Sigmoid colon (tissue), 7 donors: ENCODE results near the gene CRACR2B. TPM values are rescaled to one million over a fixed set of nuclear protein-coding genes. Genes with fewer than 3 reads are reported as not detected.

Source experiments
- DNase-seq: peaks from one replicate; pipeline ENCODE4 v3.0.0-alpha.2; 2019
- H3K27ac ChIP-seq, 4 donors: fragments of 200-600 bp; sonication (generic); one replicate each; pipeline ENCODE4 v1.5.1; 2016 to 2019; ENCODE audit warnings: mild to moderate bottlenecking in 1 of 4
- H3K27me3 ChIP-seq, 3 donors: fragments of 200-600 bp; sonication (generic); one replicate each; pipeline ENCODE4 v1.5.1; 2019; ENCODE audit warnings: mild to moderate bottlenecking in 1 of 3
- H3K36me3 ChIP-seq, 4 donors: fragments of 200-600 bp; sonication (generic); one replicate each; pipeline ENCODE4 v1.5.1; 2016 to 2019
- H3K4me1 ChIP-seq, 4 donors: fragments of 200-600 bp; sonication (generic); one replicate each; pipeline ENCODE4 v1.5.1; 2017 to 2019
- H3K4me3 ChIP-seq, 4 donors: fragments of 200-600 bp; sonication (generic); one replicate each; pipeline ENCODE4 v1.5.1; 2017 to 2019; ENCODE audit warnings: mild to moderate bottlenecking in 2 of 4, moderate library complexity in 1 of 4
- H3K9me3 ChIP-seq, 4 donors: fragments of 200-600 bp in 3 of 4; sonication (generic) in 3 of 4; one replicate each; pipeline versions ENCODE4 v1.5.1 to v1.6.1; 2013 to 2019
- CTCF ChIP-seq, 4 experiments: fragments of 450-650 bp in 3 of 4; fragments of 200-600 bp in 1 of 4; IDR thresholded peaks; one replicate each; pipeline ENCODE4 v1.5.1; 2016 to 2019; ENCODE audit warnings: antibody characterized with exemption in 4 of 4, mild to moderate bottlenecking in 3 of 4, moderate library complexity in 2 of 4
- EP300 ChIP-seq, 4 donors: sonication (generic); formaldehyde crosslinking; IDR thresholded peaks; one replicate each; pipeline ENCODE4 v1.6.1; 2017; ENCODE audit warnings: antibody characterized with exemption in 4 of 4
- POLR2A ChIP-seq, 2 donors: fragments of 450-650 bp; IDR thresholded peaks; one replicate each; pipeline ENCODE4 v1.6.1; 2016; ENCODE audit warnings: antibody characterized with exemption in 2 of 2, mild to moderate bottlenecking in 2 of 2, moderate library complexity in 2 of 2
- POLR2AphosphoS5 ChIP-seq, 4 donors: sonication (generic); formaldehyde crosslinking; IDR thresholded peaks; one replicate each; pipeline ENCODE4 v1.6.1; 2017; ENCODE audit warnings: antibody characterized with exemption in 4 of 4
- WGBS, 2 donors: extraction: QIAGEN DNeasy Blood & Tissue Kit; methylation state at CpG; one replicate each; pipeline ENCODE4 v1.1.7; 2013; 5-methylcytosine and 5-hydroxymethylcytosine counted together
- intact Hi-C: fragments of 100-400 bp; cut with DNase I; formaldehyde crosslinking; loops from one replicate; pipeline ENCODE4 v1.15.1; 2023
- polyA plus RNA-seq, 3 donors: library from polyadenylated mRNA; stranded (reverse); fragments of 200-250 nt; gene quantifications; one replicate each; pipeline ENCODE4 v1.2.3, GENCODE V29; 2013
- total RNA-seq, 4 donors: library from RNA; depleted of rRNA; stranded (reverse); fragments of >200 nt; gene quantifications; one replicate each; pipeline ENCODE4 v1.1.0, GENCODE V29; 2016
- donor health status: healthy with polysubstance abuse.
- donor health status: Bipolar disorder and iron deficiency.
- donor health status: healthy.

Gene CRACR2B
- total and polyA plus RNA-seq, 7 donors = 1.5 to 149 (median 9.5) TPM

- Histone ChIP-seq H3K36me3 (peaks cover 0 to 8% (median 2%) of the 10 kb centered on the region in 4 donors), H3K27ac (no peak overlapping the region), H3K4me1 (peaks cover 0 to 15% (median 6%) of the 10 kb centered on the region in 4 donors), H3K27me3 (peaks cover 18 to 46% (median 22%) of the 10 kb centered on the region in 3 donors), H3K9me3 (no peaks in the 10 kb centered on the region), H3K4me3 (no peak overlapping the region)
- no peak for TF ChIP-seq EP300 (IDR thresholded peaks at IDR 0.05)
- no peak for TF ChIP-seq CTCF (IDR thresholded peaks at IDR 0.05)
- TF ChIP-seq POLR2A (IDR thresholded peaks at IDR 0.05) = no peak
- no peak for TF ChIP-seq POLR2AphosphoS5 (IDR thresholded peaks at IDR 0.05)
- intact Hi-C loops = no loop called here
- WGBS, 2 donors = 37 to 57% methylated on average over 28 of the region's 28 CpGs
- DNase-seq = no peak
Observed at GRCh38 chr11:788009-788640, 39.6 kb upstream of the CRACR2B start.

- peaks cover 18 to 46% (median 22%) of the 10 kb centered on the region in 3 donors for H3K27me3 ChIP-seq
- H3K4me1 ChIP-seq = peaks cover 0 to 8% (median 3%) of the 10 kb centered on the region in 4 donors
- no peak for DNase-seq
- H3K36me3 ChIP-seq = peaks cover 0 to 12% (median 2%) of the 10 kb centered on the region in 4 donors
- H3K9me3 ChIP-seq = no peaks in the 10 kb centered on the region
- intact Hi-C loops = no loop called here
- TF ChIP-seq POLR2AphosphoS5 (IDR thresholded peaks at IDR 0.05) = no peak
- no peak for TF ChIP-seq POLR2A (IDR thresholded peaks at IDR 0.05)
- no peak for TF ChIP-seq EP300 (IDR thresholded peaks at IDR 0.05)
- no peak for TF ChIP-seq CTCF (IDR thresholded peaks at IDR 0.05)
- H3K27ac ChIP-seq = no peak overlapping the region
- WGBS, 2 donors = 21 to 37% methylated on average over 31 of the region's 31 CpGs
- no peak overlapping the region for H3K4me3 ChIP-seq
Observed at GRCh38 chr11:788953-789940, 38.5 kb upstream of the CRACR2B start.

GRCh38 chr11:789943-790342, 37.8 kb upstream of the CRACR2B start, which contains the start of gene CEND1:
CEND1 (minus strand) TSS chr11:790090; CDS start chr11:788576, 1,514 bp downstream.
- Histone ChIP-seq H3K4me1 (peaks cover 0 to 12% (median 9%) of the 10 kb centered on the region in 4 donors), H3K9me3 (no peaks in the 10 kb centered on the region), H3K4me3 (no peak within 1 kb of the TSS), H3K36me3 (peaks cover 0 to 12% (median 2%) of the 10 kb centered on the region in 4 donors), H3K27me3 (peaks cover 18 to 46% (median 22%) of the 10 kb centered on the region in 3 donors), H3K27ac (no peak within 1 kb of the TSS)
- intact Hi-C loops = no loop called here
- no peak for DNase-seq
- no peak for TF ChIP-seq POLR2AphosphoS5 (IDR thresholded peaks at IDR 0.05)
- no peak for TF ChIP-seq EP300 (IDR thresholded peaks at IDR 0.05)
- TF ChIP-seq POLR2A (IDR thresholded peaks at IDR 0.05) = no peak
- no peak for TF ChIP-seq CTCF (IDR thresholded peaks at IDR 0.05)
- WGBS, 2 donors = 5 to 6% methylated on average over 44 of the region's 44 CpGs

- no peaks in the 10 kb centered on the region for H3K9me3 ChIP-seq
- H3K4me1 ChIP-seq = peaks cover 0 to 22% (median 19%) of the 10 kb centered on the region in 4 donors
- WGBS, 2 donors = 68 to 76% methylated on average over 18 of the region's 18 CpGs
- DNase-seq = no peak
- peaks cover 0 to 12% (median 2%) of the 10 kb centered on the region in 4 donors for H3K36me3 ChIP-seq
- no peak overlapping the region for H3K27ac ChIP-seq
- no peak for TF ChIP-seq EP300 (IDR thresholded peaks at IDR 0.05)
- TF ChIP-seq CTCF (IDR thresholded peaks at IDR 0.05) = no peak
- no peak for TF ChIP-seq POLR2AphosphoS5 (IDR thresholded peaks at IDR 0.05)
- TF ChIP-seq POLR2A (IDR thresholded peaks at IDR 0.05) = no peak
- peaks cover 18 to 46% (median 22%) of the 10 kb centered on the region in 3 donors for H3K27me3 ChIP-seq
- no peak overlapping the region for H3K4me3 ChIP-seq
- intact Hi-C loops = no loop called here
Observed at GRCh38 chr11:790721-791564, 36.8 kb upstream of the CRACR2B start.
